ENCODE measurements around the gene ADARB2.

Gene ADARB2

DNA sequence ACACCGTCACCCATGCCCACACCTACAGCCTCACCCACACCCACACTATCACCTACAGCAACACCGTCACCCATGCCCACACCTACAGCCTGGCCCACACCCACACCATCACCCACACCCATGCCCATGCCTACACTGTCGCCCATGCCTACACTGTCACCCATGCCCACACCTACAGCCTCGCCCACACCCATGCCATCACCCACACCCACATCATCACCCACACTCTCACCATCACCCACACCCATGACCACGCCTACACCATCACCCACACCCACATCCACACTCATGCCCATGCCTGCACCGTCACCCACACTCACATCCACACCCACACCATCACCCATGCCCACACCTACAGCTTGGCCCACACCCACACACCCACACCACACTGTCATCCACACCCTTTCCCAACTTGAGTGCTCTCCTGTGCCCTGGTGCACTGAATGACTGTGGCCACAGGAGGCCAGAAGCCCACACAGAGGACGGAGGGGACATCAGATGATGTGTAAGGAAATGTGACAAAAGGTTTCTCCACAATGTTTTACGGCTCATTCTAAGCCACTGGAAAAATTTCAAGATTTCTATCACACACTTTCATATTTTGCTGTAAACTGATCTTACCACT is 527.9 kb downstream of the ADARB2 start:
- no peak for DNase-seq

DNA sequence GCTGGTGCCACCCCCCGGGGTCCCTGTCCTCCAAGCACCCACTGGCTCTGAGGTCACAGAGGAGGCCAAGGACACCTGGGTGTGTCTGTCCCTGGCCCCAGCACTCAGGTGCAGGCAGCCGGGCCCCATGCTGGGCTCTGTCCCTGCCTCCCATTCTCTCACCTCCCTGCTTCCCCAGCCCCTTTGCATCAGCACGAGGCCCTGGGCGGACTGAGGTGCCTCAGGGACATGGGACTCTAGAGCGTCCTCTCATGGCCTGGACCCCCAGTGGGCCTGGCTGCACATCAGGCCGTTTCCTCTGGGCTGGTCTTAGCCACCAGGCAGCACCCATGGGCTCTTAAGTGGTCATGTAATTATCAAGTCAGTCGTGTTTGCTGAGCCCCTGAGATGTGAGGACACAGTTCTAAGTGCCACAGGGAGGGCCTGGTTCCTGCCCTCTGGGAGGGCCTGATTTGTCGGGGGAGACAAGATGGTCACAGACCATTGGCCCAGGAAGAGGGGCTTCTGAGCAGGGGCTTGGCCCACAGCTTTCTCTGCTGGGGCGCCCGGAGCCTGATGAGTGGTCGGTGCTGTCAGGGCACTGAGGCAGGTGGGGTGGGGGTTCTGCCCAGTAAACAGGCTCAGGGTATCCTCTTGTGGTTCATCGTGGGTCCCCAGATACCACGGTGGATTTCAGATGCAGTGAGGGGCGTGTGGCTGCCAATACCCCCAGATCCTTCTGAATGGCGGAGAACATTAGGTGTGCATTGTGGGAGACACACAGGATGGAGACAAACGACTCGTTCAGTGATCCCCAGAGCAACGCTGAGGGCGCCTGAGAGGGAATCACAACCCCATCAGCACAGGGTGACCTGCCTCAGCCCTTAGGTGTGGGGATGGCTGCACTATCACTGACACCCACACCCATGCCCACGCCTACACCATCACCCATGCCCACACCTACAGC is 528.7 kb downstream of the ADARB2 start:
- DNase-seq, result no peak

GRCh38 chr10:1206601-1207000 is 530.7 kb downstream of the ADARB2 start:
- DNase-seq, result no peak

DNA sequence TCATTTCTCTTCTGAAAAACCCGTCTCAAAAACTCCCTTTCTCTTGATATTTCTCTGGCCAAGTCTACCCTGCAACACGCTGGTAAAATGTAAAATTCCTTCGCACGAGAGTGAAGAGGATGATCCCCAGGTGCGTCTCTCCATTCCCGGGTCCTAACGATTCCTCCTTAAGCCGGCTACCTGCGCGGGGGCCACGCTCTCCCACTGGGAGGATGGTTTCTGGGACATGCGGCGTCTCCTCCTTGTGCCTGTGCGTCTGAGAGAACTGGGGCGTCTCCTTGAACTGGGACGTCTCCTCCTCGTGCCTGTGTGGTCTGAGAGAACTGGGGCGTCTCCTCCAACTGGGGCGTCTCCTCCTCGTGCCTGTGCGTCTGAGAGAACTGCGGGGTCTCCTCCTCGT is 531.2 kb downstream of the ADARB2 start:
- DNase-seq, result no peak

DNA sequence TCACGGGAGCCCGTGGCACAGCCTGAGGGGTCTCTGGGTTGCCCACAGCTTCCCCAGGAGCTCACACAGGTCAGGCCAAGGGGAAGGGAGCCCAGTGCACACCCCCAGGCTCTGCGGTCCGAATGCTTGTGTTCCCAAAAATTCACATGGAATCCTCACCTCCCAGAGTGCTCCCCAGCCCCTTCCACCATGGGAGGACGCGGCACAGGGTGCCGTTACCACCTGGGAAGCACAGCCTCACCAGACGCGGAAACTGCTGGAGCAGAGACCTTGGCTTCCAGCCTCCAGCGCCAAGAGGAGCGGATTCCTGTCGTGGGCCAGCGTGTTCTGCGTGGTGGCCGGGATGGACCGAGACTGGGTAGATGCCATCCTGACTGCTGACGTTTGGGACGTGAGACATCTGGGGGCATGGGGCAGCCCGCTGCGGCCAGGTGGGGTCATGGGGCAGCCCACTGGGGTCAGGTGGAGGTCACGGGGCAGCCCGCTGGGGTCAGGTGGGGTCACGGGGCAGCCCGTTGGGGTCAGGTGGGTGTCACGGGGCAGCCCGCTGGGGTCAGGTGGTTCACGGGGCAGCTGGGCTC is 531.8 kb downstream of the ADARB2 start:
- DNase-seq, result no peak

GRCh38 chr10:1204434-1205326 is 532.6 kb downstream of the ADARB2 start:
- DNase-seq, result no peak

DNA sequence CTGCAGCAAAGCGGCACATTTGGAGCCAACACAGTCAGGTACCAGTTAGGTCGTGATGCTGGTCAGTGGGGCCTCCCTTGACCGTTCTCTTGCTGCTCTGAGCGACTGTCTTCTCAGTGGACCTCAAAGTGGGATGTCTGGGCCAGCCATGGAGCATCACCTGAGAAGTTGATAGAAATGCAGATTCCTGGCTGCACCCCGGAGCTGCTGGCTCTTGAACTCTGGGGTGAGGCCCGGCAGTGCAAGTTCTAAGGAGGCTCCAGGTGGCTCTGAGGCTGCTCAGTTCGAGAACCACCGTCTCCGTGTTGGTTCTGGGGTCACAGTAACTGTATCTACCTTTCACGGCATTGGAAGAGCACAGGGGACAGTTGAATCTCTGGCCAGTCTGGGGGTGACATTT is 533.6 kb downstream of the ADARB2 start:
- no peak for DNase-seq

DNA sequence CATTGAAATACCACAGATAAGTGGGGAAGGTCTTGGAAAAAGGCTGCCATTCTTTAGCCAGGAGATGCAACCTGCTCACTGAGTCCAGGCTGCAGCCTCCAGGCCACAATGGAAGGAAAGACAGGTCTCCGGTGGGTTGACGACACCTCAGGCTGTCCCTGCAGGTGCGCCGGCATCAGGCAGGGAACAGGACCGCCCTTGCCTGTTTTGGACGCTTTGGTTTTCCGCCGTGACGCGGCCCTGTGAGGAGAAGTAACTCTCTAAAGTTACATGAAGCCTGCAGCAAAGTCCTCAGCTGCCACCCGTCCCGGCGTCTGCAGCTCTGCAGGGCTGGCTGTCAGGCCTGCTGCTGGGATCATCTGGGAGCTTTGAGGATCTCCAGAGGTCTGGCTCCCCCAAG is 534.1 kb downstream of the ADARB2 start:
- no peak for DNase-seq

GRCh38 chr10:1202343-1202742 is 535.0 kb downstream of the ADARB2 start:
- no peak for DNase-seq

GRCh38 chr10:1200866-1201807 is 536.2 kb downstream of the ADARB2 start:
- no peak for DNase-seq

DNA sequence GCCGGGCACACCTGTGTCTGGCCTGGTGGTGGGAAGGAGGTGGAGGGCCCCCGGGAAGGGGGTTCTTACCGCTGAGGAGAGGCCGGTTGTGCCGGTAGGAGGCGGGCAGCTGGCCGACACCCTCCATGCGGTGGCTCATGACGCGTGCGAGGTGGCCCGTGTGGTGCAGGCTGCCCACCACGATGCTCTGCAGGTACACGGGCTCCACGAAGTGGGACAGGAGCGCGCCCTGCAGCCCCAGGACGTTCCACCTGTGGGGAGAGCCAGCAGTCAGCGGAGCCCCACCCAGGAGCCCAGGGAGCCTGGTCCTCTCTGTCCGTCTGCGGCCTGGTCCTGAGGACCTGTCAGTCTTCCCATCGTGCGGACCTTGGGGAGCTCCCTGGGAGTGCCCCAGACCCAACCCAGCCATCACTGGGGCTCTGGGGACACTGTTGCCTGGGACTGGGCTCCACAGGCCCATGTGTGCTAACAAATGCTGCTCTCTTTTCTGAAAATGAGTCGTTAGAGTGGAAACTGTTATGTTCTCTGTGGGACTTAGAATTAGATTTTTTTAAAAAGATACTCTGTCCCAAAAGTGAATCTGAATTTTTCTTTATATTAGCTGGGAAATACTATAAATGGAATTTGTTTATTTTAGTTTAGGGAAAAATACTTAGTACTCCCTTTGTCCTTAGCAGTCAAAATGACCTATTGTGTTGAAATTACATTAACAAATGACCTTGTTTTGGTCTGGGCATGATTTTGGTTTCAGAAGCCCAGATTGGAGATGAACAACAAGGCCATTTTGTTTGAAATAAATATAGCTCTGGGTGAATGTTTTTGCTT is 537.2 kb downstream of the ADARB2 start:
- DNase-seq, result no peak

GRCh38 chr10:1199345-1199673 is 538.0 kb downstream of the ADARB2 start:
- DNase-seq, result no peak

- DNase-seq, result no peak
These were observed 538.6 kb downstream of the ADARB2 start for GRCh38 chr10:1198453-1199344.

GRCh38 chr10:1197384-1197783 is 539.9 kb downstream of the ADARB2 start:
- no peak for DNase-seq

DNA sequence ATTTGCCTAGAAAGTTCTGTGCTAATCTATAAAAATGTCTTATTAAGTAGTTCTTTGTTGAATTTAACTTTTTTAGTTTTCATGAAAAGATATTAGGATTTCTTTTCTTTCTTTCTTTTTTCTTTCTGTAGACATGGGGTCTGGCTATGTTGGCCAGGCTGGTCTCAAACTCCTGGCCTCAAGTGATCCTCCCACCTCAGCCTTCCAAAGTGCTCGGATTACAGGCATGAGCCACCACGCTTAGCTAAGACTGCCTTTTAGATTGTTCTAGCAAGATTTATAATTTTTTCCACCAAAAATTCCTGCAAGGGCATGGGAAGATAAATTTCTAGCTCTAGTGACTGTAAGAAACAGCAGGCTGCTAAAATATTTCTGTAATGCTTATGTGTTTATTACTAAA is 540.7 kb downstream of the ADARB2 start:
- DNase-seq, result no peak

DNA sequence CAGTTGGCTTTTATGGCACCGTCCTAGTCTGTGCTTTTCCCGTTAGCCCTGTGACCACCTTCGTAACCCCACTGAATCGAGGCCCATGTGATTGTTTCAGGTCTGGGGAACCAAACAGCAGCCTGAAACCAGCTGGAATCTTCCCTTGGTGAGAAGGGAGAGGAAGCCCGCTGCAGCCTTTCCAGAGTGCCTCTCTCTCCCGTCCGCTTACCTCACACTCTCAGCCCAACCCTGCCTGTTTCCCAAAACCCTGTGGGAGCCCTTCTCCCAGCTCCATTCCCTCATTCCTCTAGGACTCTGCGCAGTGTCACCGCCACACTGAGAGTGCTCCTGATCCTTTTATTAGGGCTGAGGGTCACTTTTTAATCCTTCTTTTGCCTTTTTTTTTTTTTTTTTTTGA is 541.5 kb downstream of the ADARB2 start:
- no peak for DNase-seq

GRCh38 chr10:1194161-1194560 is 543.2 kb downstream of the ADARB2 start:
- DNase-seq, result no peak

- no peak for DNase-seq
These were observed 543.8 kb downstream of the ADARB2 start for GRCh38 chr10:1193561-1193960.

- DNase-seq, result no peak
These were observed 545.6 kb downstream of the ADARB2 start for GRCh38 chr10:1191752-1192151.
